Left ventricle myocardium superior (tissue), 1 donor: Measurements from ENCODE around the gene AHDC1. TPM values are rescaled to one million over a fixed set of nuclear protein-coding genes. Genes with fewer than 3 reads are reported as not detected.
"Not testable (repeated sequence)": the region's sequence is repeated elsewhere in the genome, so short reads cannot be mapped to it uniquely, and the experiment has no call there.

Experiments used
- ATAC-seq: fragments of 200-7000 bp; cut with Tn5 transposase; one replicate; pipeline ENCODE4 v1.9.1; 2020; ENCODE audit warnings: mild to moderate bottlenecking, moderate library complexity
- DNase-seq: peaks from one replicate; pipeline ENCODE4 v3.0.0-alpha.2; 2020
- intact Hi-C: fragments of 100-400 bp; cut with micrococcal nuclease; formaldehyde crosslinking; loops from one replicate; pipeline ENCODE4 v1.11.0; 2022
- total RNA-seq: library from RNA; stranded (reverse); fragmentation: NEBNext Ultra II Directional; extraction: Animal tissue kit (Norgen Biotek cat#: 25700); gene quantifications from one replicate; pipeline ENCODE4 v1.2.1, GENCODE V29; 2021
- donor health status: DM: no; HTN: yes; CAD: no; lungs with severe emphysema.

Gene AHDC1
- total RNA-seq, 1 donor from 2014 or later = 42.8 TPM

DNA sequence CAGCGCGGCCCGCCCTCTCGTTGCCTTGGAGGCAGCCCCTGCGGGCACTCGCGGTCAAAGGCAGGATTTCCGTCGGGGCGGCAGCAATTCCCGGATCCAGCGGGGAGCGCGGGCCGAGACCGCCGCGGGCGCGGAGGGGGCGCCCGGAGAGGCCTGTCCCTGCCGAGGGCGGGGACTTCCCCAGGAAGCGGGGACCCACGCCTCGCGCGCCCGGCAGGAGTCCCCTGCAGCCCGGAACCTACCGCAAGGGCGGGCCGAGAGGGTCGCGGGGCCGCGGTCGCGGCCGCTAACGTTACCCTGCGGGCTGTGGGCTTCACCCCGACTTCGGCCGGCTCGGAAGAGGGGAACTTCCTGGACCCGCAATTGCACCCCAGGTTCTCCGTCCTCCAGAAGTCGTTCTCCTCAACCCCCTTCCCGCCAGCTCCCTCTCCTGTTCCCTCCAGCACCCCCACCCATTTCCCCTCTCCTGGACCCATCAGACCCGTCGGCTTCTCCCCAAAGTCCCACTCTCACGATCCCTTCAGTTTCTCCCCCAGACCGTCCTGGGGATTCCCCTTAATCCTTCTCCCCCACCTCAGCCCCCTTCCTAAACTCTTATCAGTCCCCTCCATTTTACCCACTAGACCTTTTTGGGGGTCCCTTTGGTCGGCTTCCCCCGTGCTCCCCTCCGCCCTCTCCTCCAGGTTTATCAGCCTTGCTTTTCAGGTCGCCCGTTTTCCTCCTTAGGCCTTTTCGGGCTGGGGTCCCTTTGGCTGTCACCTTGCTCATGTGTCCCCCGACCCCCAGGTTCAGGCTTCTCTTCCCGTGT is 30.4 kb upstream of the AHDC1 start:
- ATAC-seq (peak; percentile 76), DNase-seq (peak; percentile 78)
- intact Hi-C loops = no loop called here

DNA sequence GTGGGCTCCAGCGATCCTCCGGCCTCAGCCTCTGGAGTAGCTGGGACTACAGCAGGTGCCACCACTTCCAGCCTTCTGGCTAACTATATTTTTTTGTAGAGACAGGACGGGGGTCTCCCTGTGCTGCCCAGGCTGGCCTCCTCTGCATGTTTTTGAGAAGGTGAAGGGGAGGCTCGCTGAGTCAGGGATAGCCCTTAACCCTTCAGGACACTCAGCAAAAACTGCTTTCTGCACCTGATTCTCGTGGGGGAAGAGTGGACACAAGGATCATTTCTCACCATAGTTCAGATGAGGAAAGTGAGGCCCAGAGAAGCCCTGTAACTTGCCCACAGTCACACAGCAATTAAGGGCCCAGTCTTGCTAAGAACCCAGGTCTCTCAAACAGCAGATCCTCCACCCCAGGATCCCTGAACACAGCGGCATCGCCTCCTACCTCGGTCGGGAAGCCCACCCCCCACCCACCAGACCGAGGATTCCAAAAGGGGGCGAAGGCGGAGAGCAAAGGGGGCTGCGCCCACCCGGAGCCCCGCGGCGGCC is 29.8 kb upstream of the AHDC1 start:
- intact Hi-C loops = no loop called here
- ATAC-seq (no peak), DNase-seq (no peak)

DNA sequence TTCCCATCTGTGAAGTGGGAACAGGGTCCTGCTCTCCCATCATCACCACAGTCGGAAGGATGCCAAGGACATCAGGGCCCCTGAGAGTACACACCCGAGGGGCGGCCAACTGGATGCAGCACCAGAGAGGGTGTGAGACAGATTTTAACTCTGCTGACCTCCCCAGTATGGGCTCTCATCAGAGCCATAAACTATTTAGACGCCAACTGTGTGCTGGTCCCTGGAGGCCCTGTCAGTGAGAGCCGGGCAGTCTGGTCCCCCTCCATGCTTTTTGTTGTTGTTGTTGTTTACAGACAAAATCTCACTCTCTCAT is 29.3 kb upstream of the AHDC1 start:
- intact Hi-C loops = no loop called here
- ATAC-seq = no peak
- DNase-seq = no peak

DNA sequence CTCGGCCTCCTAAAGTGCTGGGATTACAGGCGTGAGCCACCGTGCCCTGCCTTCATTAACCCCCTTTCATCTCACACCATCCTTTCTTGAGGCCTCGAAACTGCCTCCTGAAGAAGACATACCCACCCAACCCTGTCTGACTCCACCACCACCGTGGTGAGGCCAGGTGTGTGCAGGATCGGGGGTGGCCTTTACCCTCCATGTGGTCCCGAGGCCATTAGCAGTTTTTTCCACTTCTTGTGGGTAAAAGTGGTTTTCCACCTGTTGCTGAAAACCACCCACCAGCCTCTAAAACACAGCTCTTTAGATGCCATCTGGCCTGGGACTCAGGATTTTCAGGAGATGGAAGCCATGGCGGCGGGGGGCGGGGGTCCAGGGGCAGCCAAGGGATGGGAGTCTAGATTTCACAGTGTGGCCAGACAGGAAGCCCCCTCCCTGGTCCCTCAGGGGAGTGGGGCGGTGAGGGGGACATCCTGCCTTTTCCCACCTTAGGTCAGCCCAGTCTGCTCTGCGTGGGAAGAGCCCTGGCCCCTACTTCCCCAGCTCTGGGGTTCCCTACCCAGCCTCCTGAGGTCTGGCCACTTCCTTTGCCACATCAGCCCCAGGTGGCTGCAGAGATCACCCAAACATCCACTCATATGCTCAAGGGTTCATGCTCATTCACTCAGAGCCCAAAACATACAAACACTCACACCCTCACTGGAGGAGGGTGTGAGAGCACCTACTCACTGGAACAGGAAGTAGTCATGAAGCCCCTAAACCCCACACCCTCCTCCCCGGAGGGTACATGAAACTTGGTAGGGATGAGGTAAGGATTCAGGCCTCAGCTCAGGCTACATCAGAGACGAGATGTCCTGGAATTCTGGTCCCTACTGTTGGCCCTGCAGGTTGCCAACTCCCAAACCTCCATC is 28.7 kb upstream of the AHDC1 start:
- ATAC-seq (no peak), DNase-seq (no peak)
- intact Hi-C loops = no loop called here

DNA sequence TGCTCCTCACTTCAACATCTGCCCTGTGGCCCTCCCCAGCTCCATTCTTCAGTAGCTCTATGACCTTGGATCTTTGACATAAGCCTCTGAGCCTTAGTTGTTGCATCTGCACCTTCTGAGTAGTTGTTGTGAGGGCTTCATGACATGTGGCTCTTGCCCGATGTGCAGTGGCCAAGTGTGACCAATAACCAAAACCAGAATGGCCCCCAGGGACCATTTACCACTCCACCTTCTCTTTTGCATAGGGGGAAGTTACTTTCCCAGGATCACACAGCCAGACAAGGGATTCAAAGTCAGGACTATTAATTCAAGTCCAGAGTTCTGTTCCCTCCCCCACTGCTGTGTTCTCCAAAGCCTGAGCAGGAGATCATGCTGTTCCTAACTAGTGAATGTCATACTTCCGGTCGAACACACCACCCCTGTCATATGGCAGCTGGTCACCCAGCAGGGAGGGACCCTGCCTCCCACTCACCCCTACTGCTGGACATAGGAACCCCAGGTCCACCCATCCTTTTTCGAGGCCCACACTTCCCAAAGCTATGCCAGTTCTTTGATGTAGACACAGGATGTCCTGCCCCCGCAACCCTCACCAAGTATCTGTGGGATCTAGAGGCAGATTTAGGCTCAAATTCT is 27.0 kb upstream of the AHDC1 start:
- DNase-seq (peak; percentile 58), ATAC-seq (peak; percentile 66)
- intact Hi-C loops = no loop called here

DNA sequence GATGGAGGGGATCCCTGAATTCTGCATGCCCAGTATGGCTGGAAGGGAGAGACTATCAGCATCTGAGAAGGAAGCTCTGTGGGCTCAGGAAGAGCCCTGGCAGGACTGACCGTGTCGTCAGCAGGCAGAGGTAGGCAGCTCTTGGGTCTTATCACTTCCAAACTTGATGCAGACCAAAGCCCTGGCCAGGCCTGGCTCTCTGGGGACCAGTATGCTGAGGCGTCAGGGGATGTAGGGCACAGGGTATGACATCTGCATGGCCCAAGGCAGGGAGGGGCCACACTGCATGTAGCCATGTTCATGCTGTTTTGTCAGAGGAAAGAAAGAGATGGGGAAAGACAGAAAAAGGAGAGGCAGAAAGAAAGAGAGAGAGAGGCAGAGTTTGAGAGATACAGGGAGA is 24.8 kb upstream of the AHDC1 start:
- intact Hi-C loops = no loop called here
- ATAC-seq = no peak
- no peak for DNase-seq

DNA sequence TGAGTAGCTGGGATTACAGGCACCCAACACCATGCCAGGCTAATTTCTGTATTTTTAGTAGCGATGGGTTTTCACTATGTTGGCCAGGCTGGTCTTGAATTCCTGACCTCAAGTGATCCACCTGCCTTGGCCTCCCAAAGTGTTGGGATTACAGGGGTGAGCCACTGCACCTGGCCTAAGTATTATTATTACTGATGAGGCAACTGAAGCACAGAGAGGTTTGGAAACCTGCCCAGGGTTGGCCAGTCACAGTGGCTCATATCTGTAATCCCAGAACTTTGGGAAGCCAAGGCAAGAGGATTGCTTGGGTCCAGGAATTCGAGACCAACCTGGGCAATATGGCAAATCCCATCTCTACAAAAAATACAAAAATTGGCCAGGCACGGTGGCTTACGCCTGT is 23.8 kb upstream of the AHDC1 start:
- intact Hi-C loops, ATAC-seq, DNase-seq: not testable (repeated sequence)

DNA sequence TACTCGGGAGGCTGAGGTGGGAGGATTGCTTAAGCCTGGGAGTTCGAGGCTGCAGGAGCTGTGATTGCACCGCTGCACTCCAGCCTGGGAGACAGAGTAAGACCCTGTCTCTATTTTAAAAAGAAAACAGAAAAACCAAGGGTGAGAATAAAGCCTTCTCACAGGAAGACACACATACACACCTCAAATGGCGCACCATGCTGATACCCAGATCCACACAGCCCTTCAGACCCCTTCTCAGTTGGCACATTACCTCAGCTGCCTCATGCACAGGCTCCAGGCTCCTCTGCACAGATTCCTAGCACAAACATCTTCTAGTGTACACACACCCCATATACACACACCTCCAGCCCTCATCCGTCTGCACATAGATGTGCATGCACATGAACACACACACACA is 23.1 kb upstream of the AHDC1 start:
- DNase-seq (no peak), ATAC-seq (no peak)
- intact Hi-C loops = no loop called here

DNA sequence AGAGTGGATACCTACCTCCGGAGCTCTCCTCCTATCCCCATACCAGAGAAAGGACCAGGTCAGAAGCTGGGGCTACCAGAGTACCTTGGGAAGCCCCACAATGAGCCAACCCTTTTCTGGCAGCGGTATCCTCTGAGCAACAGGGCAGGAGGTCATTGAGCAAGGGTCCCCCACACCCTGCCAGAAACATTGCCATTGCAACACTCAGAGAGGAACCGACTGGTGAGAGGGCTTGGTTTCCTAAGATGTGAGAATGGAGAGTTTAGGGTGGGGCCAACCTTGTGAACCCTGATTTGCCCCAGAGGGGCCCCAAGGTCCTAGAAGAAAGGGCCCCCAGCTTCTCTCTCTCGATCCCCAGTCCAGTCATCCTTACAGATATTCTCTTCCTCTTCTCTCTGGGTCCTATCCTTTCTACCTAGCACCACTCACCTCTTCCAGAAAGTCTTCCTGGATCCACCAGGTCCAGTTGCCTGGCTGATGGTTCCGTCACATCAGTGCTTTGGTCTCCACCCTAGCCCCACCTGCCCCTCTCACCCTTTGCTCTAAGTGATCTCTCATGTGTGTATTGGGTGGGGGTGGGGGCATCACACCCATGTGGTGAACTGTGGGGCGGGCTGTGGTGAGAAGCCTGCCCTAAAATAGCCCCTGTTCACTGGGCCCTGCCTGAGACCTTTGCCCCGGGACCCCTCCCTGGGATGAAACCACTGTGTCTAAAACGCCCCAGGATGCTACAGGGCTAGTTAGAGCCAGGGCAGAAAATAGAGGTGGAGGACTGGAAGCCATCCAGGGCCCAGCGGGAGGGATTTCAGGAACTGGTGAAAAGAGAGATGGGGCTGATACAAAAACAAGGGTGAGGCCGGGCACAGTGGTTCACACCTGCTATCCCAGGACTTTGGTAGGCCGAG is 22.3 kb upstream of the AHDC1 start:
- no peak for DNase-seq
- intact Hi-C loops = no loop called here
- ATAC-seq = peak; percentile 27

DNA sequence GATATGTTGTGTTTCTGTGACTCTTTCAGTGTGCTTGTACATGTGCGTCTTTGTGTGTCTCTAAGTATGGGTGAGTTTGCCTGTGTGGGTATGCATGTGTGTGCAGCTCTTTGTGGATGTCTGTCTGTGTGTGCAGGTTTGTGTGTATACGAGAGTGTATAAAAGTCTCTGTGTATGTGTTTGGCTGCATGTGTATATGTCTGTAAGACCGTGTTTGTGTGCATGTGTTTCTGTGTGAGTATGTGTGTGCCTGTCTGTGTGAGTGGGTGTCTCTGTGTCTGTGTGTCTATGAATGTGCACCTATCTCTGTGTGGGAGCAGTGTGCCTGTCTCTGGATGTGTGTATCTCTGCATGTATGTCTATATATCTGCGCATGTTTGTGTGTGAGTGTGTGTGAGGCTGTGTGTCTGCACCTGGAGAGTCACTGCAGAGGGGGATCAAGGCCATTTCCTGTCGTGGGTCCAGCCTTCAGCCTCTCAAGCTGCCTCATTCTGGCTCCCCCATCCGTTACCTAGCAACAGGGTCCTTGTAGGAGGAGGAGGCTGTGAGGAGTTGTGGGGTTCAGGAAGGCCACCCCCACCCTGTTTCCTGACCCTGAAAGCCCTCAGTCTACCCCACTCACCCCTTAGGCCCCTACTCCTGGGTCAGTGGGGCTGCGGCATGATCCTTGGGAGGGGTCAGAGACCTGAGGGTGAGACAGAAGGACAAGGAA is 20.7 kb upstream of the AHDC1 start:
- intact Hi-C loops = no loop called here
- DNase-seq = no peak
- ATAC-seq = no peak

DNA sequence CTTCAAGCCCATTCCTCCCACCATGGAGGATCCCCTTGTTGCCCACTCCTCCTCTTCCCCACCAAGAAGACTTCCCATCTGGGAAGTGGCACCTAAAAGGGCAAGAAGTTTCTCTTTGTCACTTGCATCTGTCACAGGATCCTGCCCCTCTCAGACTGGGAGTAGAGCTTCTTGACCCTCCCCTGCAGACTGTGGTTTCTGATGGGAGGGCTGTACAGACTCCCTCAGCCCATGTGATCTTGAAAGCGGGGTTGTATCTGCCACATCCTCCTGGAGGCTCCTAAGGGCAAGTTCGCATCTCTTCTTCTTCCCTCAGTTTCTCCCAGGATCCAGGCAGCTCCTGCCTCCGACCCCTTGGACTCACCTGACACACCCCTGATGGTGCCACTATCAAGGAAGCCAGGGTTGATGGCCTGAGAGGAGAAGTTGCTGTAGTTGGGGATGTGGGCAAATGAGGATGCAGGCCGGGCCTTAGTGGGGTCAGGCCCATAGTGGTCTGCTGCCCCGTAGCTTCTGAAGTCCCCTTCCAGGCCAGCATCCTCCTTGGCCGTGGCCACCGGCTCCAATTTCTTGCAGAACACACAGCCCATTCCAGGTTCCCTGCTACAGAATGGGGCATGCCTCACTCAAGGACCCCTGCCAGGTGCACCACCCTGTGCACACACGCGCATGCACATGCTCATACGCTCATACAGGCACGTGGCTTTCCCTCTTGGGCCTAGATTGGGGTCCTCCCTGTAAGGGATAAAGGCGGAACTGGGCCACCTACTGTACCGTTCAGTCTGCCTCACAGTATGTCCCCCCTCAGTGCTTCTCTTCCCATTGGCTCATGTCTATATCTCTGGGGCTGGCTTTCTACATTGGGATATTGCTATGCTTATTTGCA is 19.6 kb upstream of the AHDC1 start:
- DNase-seq (no peak), ATAC-seq (no peak)
- intact Hi-C loops = no loop called here

DNA sequence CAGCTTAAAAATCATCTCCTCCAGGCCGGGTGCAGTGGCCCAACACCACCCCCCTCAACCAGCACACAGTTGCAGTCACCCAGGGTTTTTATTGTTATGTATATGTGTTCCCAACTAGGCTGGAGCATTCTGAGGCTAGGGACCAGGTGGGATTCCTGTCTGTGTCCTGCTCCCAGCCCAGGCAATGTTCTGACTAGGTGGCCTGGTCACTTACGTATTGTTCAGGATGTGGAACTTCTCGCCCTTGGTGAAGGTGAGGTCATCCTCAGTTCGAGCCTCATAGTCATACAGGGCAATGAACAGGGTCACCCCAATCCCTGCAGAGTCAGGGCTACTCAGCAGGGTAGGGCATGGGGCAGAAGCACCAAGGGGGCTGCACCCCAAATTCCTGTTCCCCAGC is 18.9 kb upstream of the AHDC1 start:
- ATAC-seq (no peak), DNase-seq (no peak)
- intact Hi-C loops = no loop called here

DNA sequence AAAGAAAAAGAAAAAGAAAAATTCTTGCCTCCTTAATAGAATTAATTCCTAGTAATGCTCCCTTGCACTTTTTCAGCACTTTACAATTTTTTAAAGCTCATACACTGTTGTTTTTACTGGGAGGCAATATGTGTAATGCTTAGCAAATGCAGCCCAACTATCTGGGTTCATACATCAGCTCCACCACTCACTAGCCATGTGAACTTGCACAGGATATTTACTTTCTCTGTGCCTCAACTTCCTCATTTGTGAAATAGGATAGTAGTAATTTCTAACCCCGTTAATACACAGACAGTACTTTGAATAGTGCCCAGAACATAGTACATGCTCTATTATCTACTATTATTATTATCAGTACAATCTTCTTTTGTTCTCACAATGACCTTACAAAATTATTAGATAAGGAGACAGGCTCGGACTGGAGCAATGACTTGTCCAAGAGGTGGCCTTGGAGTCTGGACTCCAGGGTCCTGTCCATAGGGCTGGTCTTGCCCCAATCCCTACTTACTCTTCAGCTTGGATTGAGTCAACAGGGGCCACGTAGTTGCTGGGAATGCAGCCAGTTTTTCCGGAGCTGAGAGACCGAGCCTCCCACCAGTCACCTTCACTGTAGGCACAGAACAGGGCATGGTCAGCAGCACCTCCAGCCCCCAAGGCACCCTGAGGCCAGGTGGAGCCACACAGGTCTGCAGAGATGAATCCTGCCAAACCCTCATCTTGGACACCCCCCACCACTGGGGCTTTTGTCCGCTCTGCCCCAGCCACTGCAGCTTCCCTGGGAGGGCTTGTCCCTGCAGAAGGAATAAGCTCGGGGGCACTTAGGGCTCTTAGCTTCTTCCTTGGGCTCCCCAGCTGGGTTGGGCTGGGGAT is 17.3 kb upstream of the AHDC1 start:
- DNase-seq (no peak), ATAC-seq (peak; percentile 16)
- intact Hi-C loops = no loop called here

DNA sequence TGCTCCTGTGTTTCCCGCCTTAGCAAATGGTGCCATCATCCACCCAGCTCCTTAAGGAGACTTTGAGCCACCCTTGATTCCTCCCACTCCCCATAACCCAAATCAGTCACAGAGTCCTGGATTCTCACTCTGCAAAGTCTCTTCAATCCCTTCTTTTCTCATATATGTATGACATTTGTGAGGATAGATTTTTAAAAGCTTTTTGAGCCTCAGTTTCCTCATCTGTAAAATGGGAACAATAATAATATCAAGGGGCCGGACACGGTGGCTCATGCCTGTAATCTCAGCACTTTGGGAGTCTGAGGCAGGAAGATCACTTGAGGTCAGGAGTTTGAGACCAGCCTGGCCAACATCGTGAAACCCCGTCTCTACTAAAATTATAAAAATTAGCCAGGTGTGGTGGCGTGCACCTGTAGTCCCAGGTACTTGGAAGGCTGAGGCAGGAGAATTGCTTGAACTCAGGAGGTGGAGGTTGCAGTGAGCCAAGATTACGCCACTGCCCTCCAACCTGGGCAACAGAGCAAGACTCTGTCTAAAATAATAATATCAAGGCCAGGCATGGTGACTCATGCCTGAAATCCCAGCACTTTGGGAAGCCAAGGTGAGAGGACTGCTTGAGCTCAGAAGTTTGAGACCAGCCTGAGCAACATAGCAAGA is 16.0 kb upstream of the AHDC1 start:
- intact Hi-C loops, DNase-seq, ATAC-seq: not testable (repeated sequence)

DNA sequence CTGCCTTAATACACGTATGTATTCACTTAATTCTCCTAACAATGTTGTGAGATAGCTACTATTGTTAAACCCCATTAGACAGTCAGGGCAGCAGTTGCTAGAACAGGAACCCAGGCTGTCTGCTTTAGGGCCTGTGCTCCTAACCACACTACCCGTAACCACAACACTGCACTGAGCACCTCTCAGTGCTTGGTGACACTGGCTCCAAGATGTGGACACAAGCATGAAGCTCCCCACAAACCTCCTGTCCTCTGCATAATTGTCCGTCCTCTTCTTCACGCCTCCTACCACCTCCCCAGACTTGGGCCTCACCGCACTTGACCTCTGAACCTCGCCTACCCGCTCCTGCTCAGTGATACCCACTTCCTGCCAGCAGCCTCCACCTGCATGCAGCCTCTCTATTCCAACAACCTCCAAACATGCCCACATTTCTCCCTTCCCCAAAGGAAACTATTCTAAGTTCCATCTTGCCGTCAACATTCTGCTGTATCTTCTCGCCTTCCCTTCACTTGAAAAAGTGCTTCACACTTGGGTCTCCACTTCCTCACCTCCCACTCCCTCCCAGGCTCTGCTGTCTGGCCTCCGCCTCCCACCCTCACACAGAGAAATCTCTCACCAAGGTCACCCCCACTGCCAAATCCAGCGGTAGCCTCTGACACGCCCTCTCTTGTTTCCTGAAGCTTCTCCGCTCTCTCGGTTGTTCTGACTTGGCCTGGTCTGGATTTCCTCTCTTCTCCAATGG is 14.6 kb upstream of the AHDC1 start:
- no peak for DNase-seq
- ATAC-seq = no peak
- intact Hi-C loops = no loop called here
